ENCODE results near the gene CERS6. TPM values are rescaled to one million over a fixed set of nuclear protein-coding genes. Genes with fewer than 3 reads are reported as not detected.

Gene CERS6
- total and polyA plus RNA-seq, 2 of the 8 experiments (the other 6 are each of a cell fraction or from before 2014, with no cell fraction given), result 6.8 to 28.2 TPM

DNA sequence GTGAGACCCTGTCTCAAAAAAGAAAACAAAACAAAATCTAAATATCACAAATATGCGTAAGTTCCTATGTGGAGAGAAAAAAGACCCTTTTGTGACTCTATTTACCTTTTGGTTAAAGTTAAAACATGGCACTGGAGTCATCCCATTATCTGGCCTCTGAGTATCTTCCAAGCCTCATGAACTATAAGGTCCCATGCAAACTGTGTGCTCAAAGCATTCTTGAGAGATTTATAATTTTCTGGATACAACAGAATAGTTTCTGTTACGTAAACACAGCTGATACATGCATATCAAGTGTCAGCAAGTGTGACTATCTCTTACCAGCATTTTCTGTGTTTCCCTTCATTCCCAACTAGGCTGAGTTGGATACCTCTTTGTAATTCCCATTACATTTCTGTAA lies 337.5 kb downstream of the CERS6 start (continued):
- TF ChIP-seq, protein P1, sequence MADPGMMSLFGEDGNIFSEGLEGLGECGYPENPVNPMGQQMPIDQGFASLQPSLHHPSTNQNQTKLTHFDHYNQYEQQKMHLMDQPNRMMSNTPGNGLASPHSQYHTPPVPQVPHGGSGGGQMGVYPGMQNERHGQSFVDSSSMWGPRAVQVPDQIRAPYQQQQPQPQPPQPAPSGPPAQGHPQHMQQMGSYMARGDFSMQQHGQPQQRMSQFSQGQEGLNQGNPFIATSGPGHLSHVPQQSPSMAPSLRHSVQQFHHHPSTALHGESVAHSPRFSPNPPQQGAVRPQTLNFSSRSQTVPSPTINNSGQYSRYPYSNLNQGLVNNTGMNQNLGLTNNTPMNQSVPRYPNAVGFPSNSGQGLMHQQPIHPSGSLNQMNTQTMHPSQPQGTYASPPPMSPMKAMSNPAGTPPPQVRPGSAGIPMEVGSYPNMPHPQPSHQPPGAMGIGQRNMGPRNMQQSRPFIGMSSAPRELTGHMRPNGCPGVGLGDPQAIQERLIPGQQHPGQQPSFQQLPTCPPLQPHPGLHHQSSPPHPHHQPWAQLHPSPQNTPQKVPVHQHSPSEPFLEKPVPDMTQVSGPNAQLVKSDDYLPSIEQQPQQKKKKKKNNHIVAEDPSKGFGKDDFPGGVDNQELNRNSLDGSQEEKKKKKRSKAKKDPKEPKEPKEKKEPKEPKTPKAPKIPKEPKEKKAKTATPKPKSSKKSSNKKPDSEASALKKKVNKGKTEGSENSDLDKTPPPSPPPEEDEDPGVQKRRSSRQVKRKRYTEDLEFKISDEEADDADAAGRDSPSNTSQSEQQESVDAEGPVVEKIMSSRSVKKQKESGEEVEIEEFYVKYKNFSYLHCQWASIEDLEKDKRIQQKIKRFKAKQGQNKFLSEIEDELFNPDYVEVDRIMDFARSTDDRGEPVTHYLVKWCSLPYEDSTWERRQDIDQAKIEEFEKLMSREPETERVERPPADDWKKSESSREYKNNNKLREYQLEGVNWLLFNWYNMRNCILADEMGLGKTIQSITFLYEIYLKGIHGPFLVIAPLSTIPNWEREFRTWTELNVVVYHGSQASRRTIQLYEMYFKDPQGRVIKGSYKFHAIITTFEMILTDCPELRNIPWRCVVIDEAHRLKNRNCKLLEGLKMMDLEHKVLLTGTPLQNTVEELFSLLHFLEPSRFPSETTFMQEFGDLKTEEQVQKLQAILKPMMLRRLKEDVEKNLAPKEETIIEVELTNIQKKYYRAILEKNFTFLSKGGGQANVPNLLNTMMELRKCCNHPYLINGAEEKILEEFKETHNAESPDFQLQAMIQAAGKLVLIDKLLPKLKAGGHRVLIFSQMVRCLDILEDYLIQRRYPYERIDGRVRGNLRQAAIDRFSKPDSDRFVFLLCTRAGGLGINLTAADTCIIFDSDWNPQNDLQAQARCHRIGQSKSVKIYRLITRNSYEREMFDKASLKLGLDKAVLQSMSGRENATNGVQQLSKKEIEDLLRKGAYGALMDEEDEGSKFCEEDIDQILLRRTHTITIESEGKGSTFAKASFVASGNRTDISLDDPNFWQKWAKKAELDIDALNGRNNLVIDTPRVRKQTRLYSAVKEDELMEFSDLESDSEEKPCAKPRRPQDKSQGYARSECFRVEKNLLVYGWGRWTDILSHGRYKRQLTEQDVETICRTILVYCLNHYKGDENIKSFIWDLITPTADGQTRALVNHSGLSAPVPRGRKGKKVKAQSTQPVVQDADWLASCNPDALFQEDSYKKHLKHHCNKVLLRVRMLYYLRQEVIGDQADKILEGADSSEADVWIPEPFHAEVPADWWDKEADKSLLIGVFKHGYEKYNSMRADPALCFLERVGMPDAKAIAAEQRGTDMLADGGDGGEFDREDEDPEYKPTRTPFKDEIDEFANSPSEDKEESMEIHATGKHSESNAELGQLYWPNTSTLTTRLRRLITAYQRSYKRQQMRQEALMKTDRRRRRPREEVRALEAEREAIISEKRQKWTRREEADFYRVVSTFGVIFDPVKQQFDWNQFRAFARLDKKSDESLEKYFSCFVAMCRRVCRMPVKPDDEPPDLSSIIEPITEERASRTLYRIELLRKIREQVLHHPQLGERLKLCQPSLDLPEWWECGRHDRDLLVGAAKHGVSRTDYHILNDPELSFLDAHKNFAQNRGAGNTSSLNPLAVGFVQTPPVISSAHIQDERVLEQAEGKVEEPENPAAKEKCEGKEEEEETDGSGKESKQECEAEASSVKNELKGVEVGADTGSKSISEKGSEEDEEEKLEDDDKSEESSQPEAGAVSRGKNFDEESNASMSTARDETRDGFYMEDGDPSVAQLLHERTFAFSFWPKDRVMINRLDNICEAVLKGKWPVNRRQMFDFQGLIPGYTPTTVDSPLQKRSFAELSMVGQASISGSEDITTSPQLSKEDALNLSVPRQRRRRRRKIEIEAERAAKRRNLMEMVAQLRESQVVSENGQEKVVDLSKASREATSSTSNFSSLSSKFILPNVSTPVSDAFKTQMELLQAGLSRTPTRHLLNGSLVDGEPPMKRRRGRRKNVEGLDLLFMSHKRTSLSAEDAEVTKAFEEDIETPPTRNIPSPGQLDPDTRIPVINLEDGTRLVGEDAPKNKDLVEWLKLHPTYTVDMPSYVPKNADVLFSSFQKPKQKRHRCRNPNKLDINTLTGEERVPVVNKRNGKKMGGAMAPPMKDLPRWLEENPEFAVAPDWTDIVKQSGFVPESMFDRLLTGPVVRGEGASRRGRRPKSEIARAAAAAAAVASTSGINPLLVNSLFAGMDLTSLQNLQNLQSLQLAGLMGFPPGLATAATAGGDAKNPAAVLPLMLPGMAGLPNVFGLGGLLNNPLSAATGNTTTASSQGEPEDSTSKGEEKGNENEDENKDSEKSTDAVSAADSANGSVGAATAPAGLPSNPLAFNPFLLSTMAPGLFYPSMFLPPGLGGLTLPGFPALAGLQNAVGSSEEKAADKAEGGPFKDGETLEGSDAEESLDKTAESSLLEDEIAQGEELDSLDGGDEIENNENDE (IDR thresholded peaks at IDR 0.05; ENCODE audit: insufficient replicate concordance, low read length), result no peak
